ENCODE measurements around the gene SH3PXD2B.

Gene SH3PXD2B

GRCh38 chr5:172455087-172455381 lies 709 bp upstream of the SH3PXD2B start:
- no peak for DNase-seq (ENCODE audit: low read depth)
- H3K4me3 ChIP-seq (ENCODE audit: low read depth, low read length), result peak overlapping the region; percentile 58
- TF ChIP-seq CTCF (IDR thresholded peaks at IDR 0.05; ENCODE audit: control insufficient read depth, extremely low read depth, insufficient read depth), result no peak

- no peak for DNase-seq (ENCODE audit: low read depth)
- H3K4me3 ChIP-seq (ENCODE audit: low read depth, low read length), result peak overlapping the region; percentile 62
- TF ChIP-seq CTCF (IDR thresholded peaks at IDR 0.05; ENCODE audit: control insufficient read depth, extremely low read depth, insufficient read depth), result no peak
Measured at GRCh38 chr5:172453986-172454357, 353 bp downstream of the SH3PXD2B start.

GRCh38 chr5:172453206-172453985 lies 929 bp downstream of the SH3PXD2B start:
- H3K4me3 ChIP-seq (ENCODE audit: low read depth, low read length), result peak overlapping the region; percentile 62
- TF ChIP-seq CTCF (IDR thresholded peaks at IDR 0.05; ENCODE audit: control insufficient read depth, extremely low read depth, insufficient read depth), result no peak
- no peak for DNase-seq (ENCODE audit: low read depth)

- DNase-seq (ENCODE audit: low read depth), result no peak
- no peak overlapping the region for H3K4me3 ChIP-seq (ENCODE audit: low read depth, low read length)
- no peak for TF ChIP-seq CTCF (IDR thresholded peaks at IDR 0.05; ENCODE audit: control insufficient read depth, extremely low read depth, insufficient read depth)
Measured at GRCh38 chr5:172452398-172453205, 1.7 kb downstream of the SH3PXD2B start.

GRCh38 chr5:172451771-172452197 lies 2.5 kb downstream of the SH3PXD2B start:
- no peak for TF ChIP-seq CTCF (IDR thresholded peaks at IDR 0.05; ENCODE audit: control insufficient read depth, extremely low read depth, insufficient read depth)
- DNase-seq (ENCODE audit: low read depth), result no peak
- no peak overlapping the region for H3K4me3 ChIP-seq (ENCODE audit: low read depth, low read length)

- H3K4me3 ChIP-seq (ENCODE audit: low read depth, low read length), result no peak overlapping the region
- peak; percentile 43 for TF ChIP-seq CTCF (IDR thresholded peaks at IDR 0.05; ENCODE audit: control insufficient read depth, extremely low read depth, insufficient read depth)
- DNase-seq (ENCODE audit: low read depth), result no peak
Measured at GRCh38 chr5:172450861-172451695, 3.2 kb downstream of the SH3PXD2B start.
